Activated CD8-positive, alpha-beta T cell treated with anti-CD3 and anti-CD28 coated beads for 36 hours (primary cell): ENCODE data around the gene DGKE. TPM values are rescaled to one million over a fixed set of nuclear protein-coding genes. Genes with fewer than 3 reads are reported as not detected.

Source experiments
- ATAC-seq: fragments of 200-7000 bp; cut with Tn5 transposase; one replicate; pipeline ENCODE4 v1.10.0; 2021; ENCODE audit warnings: mild to moderate bottlenecking, moderate library complexity
- CTCF ChIA-PET: fragments of 350-600 bp; sonication (Branson Sonifier 250); formaldehyde crosslinking; loops from one replicate; lab custom pipeline; 2021; ENCODE audit warnings: antibody characterized with exemption; lab: Charles Lee
- POLR2A ChIA-PET: fragments of 350-600 bp; sonication (Branson Sonifier 250); formaldehyde crosslinking; loops from one replicate; lab custom pipeline; 2021; ENCODE audit warnings: antibody characterized with exemption; lab: Charles Lee
- DNase-seq: peaks from one replicate; pipeline ENCODE4 v3.0.0-alpha.2; 2020
- H3K27ac Mint-ChIP-seq: one replicate; pipeline ENCODE4 v1.8.0; 2021; ENCODE audit warnings: mild to moderate bottlenecking, mixed read lengths
- H3K27me3 Mint-ChIP-seq: one replicate; pipeline ENCODE4 v1.8.0; 2021; ENCODE audit warnings: mixed read lengths
- H3K36me3 Mint-ChIP-seq: one replicate; pipeline ENCODE4 v1.8.0; 2021; ENCODE audit warnings: low read depth, mixed read lengths
- H3K4me1 Mint-ChIP-seq: one replicate; pipeline ENCODE4 v1.8.0; 2021; ENCODE audit warnings: low read depth, mixed read lengths
- H3K4me3 Mint-ChIP-seq: one replicate; pipeline ENCODE4 v1.8.0; 2021; ENCODE audit warnings: mild to moderate bottlenecking, moderate library complexity, mixed read lengths
- H3K9me3 Mint-ChIP-seq: one replicate; pipeline ENCODE4 v1.8.0; 2021; ENCODE audit warnings: mixed read lengths
- CTCF ChIP-seq: fragments of 200-600 bp; IDR thresholded peaks from one replicate; pipeline ENCODE4 v1.8.0; 2022; ENCODE audit warnings: antibody characterized with exemption, mild to moderate bottlenecking
- intact Hi-C: fragments of 100-400 bp; cut with micrococcal nuclease; formaldehyde crosslinking; loops from one replicate; pipeline ENCODE4 v1.10.0; 2022
- total RNA-seq, 2 experiments: library from RNA; stranded (reverse); gene quantifications; one replicate each; pipeline ENCODE4 v1.2.3, GENCODE V29; 2021

The DGKE gene
- 10 to 100 TPM; 25.1 to 29.0 TPM for total RNA-seq

GRCh38 chr17:56833809-56834379 is at the start of gene DGKE, which contains the start of gene C17orf67:
Gene DGKE (plus strand): TSS chr17:56834151. CDS start chr17:56834796, 645 bp downstream.
Gene C17orf67 (minus strand): TSS chr17:56833920. CDS start chr17:56815810, 18,110 bp downstream.
- H3K27ac Mint-ChIP-seq, result peak within 1 kb of the TSS; percentile 94
- ChIA-PET CTCF (interaction anchor here (1.2 to 1.9 kb wide), 4 partner anchors 9 to 80 kb away, joined by 3 to 7 read pairs (median 4); partner anchors contain the start of gene TRIM25), POLR2A (interaction anchor here (1.2 to 2.0 kb wide), 7 partner anchors 9 to 80 kb away, joined by 3 to 6 read pairs (median 4); partner anchors contain the start of gene TRIM25)
- no peaks in the 10 kb centered on the region for H3K27me3 Mint-ChIP-seq
- H3K4me3 Mint-ChIP-seq, result peak within 1 kb of the TSS; percentile 94
- H3K36me3 Mint-ChIP-seq, result peaks cover 48% of the 10 kb centered on the region
- ATAC-seq (peak; percentile 95), DNase-seq (peak; percentile 98)
- peaks cover 54% of the 10 kb centered on the region for H3K4me1 Mint-ChIP-seq
- TF ChIP-seq CTCF, result no peak
- intact Hi-C loops, result no loop called here
- no peaks in the 10 kb centered on the region for H3K9me3 Mint-ChIP-seq

- TF ChIP-seq CTCF, result no peak
- intact Hi-C loops, result no loop called here
- Mint-ChIP-seq H3K9me3 (peaks cover 2% of the 10 kb centered on the region), H3K27me3 (no peaks in the 10 kb centered on the region), H3K27ac (peak overlapping the region; percentile 77), H3K4me3 (no peak overlapping the region), H3K4me1 (peaks cover 40% of the 10 kb centered on the region), H3K36me3 (peaks cover 5% of the 10 kb centered on the region)
- DNase-seq (peak; percentile 6), ATAC-seq (no peak)
- CTCF ChIA-PET, result interaction anchor here (1.0 to 3.1 kb wide), 4 partner anchors 22 to 192 kb away, joined by 3 to 12 read pairs (median 3); no protein-coding TSS in a partner anchor
- POLR2A ChIA-PET, result no interaction called here
Measured at GRCh38 chr17:56785405-56785804, 48.5 kb upstream of the DGKE start.

GRCh38 chr17:56785997-56786680 is 47.8 kb upstream of the DGKE start:
- H3K27ac Mint-ChIP-seq, result peak overlapping the region; percentile 95
- peaks cover 5% of the 10 kb centered on the region for H3K36me3 Mint-ChIP-seq
- H3K9me3 Mint-ChIP-seq, result peaks cover 2% of the 10 kb centered on the region
- DNase-seq, result peak; percentile 8
- intact Hi-C loops, result no loop called here
- POLR2A ChIA-PET, result interaction anchor here (1.2 to 1.9 kb wide), 2 partner anchors 127 to 193 kb away, joined by 3 to 6 read pairs; partner anchors contain the start of genes NOG and TRIM25
- no peak for ATAC-seq
- TF ChIP-seq CTCF, result no peak
- peaks cover 34% of the 10 kb centered on the region for H3K4me1 Mint-ChIP-seq
- no peaks in the 10 kb centered on the region for H3K27me3 Mint-ChIP-seq
- peak overlapping the region; percentile 44 for H3K4me3 Mint-ChIP-seq
- CTCF ChIA-PET, result interaction anchor here (1.3 to 5.1 kb wide), 3 partner anchors 23 to 70 kb away, joined by 3 to 20 read pairs (median 12); no protein-coding TSS in a partner anchor

- POLR2A ChIA-PET, result interaction anchor here (0.7 to 1.9 kb wide), 3 partner anchors 127 to 194 kb away, joined by 3 to 6 read pairs (median 3); partner anchors contain the start of genes COIL, NOG and TRIM25
- DNase-seq (peak; percentile 87), ATAC-seq (peak; percentile 98)
- H3K36me3 Mint-ChIP-seq, result peaks cover 5% of the 10 kb centered on the region
- peaks cover 34% of the 10 kb centered on the region for H3K4me1 Mint-ChIP-seq
- H3K4me3 Mint-ChIP-seq, result peak overlapping the region; percentile 44
- CTCF ChIA-PET, result interaction anchor here (0.6 to 5.1 kb wide), 3 partner anchors 32 to 800 kb away, joined by 3 to 20 read pairs (median 12); no protein-coding TSS in a partner anchor
- H3K9me3 Mint-ChIP-seq, result peaks cover 2% of the 10 kb centered on the region
- intact Hi-C loops, result no loop called here
- H3K27me3 Mint-ChIP-seq, result no peaks in the 10 kb centered on the region
- no peak for TF ChIP-seq CTCF
- H3K27ac Mint-ChIP-seq, result peak overlapping the region; percentile 95
Measured at GRCh38 chr17:56786989-56787482, 46.9 kb upstream of the DGKE start.
